Stimulated activated naive B cell treated with anti-CD40 and anti-IgM and Interleukin-4, amounts not matched to agents 10 μg/mL and 1 μg/mL and 100 μg/mL, for 72 hours (primary cell): ENCODE results near the gene DTD2.

ENCODE experiments used
- ATAC-seq, 2 donors: fragments of 150-1000 bp; cut with Tn5 transposase; replicated peaks; 2 replicates each; pipeline ENCODE4 v1.10.0; 2021; ENCODE audit warnings: moderate library complexity in 1 of 2
- DNase-seq: peaks from one replicate; pipeline ENCODE4 v3.0.0; 2021
- H3K27ac Mint-ChIP-seq: one replicate; pipeline ENCODE4 v1.8.0; 2022; ENCODE audit warnings: mild to moderate bottlenecking, mixed read lengths
- H3K27me3 Mint-ChIP-seq, 2 donors: one replicate each; pipeline ENCODE4 v1.8.0; 2022; ENCODE audit warnings: mixed read lengths in 2 of 2
- H3K36me3 Mint-ChIP-seq, 2 donors: one replicate each; pipeline ENCODE4 v1.8.0; 2022; ENCODE audit warnings: mixed read lengths in 2 of 2, mild to moderate bottlenecking in 1 of 2
- H3K4me1 Mint-ChIP-seq, 2 donors: one replicate each; pipeline ENCODE4 v1.8.0; 2022; ENCODE audit warnings: mixed read lengths in 2 of 2, mild to moderate bottlenecking in 1 of 2
- H3K4me3 Mint-ChIP-seq, 2 donors: one replicate each; pipeline ENCODE4 v1.8.0; 2022; ENCODE audit warnings: mild to moderate bottlenecking in 2 of 2, mixed read lengths in 2 of 2, moderate library complexity in 1 of 2
- H3K9me3 Mint-ChIP-seq, 2 donors: one replicate each; pipeline ENCODE4 v1.8.0; 2022; ENCODE audit warnings: mixed read lengths in 2 of 2, mild to moderate bottlenecking in 1 of 2

Gene DTD2

DNA sequence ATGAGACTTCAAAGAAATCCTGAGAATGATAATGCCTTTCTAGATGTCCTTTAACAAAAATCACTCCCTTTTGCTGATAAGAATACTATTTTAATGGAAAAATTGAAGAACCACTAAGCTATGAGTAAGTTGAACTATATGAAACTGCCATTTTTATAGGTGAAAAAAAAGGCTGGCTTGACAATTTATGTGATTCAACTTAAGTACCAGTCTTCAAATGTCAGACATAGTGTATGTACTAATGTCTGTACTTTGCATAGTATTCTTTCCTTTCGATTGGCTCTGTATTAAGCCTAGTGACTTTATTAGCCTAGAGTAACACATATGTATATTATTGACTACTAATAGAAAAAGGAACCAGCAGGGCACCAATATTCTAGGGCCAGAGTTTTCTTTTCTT is 48.9 kb downstream of the DTD2 start:
- H3K9me3 Mint-ChIP-seq, result no peaks in the 10 kb centered on the region
- no peak overlapping the region for H3K27ac Mint-ChIP-seq
- peaks cover 5 to 15% of the 10 kb centered on the region in 2 donors for H3K4me1 Mint-ChIP-seq
- H3K27me3 Mint-ChIP-seq, result no peaks in the 10 kb centered on the region
- ATAC-seq (no peak), DNase-seq (no peak)
- H3K4me3 Mint-ChIP-seq, result no peak overlapping the region
- H3K36me3 Mint-ChIP-seq, result peaks cover 2 to 3% of the 10 kb centered on the region in 2 donors

DNA sequence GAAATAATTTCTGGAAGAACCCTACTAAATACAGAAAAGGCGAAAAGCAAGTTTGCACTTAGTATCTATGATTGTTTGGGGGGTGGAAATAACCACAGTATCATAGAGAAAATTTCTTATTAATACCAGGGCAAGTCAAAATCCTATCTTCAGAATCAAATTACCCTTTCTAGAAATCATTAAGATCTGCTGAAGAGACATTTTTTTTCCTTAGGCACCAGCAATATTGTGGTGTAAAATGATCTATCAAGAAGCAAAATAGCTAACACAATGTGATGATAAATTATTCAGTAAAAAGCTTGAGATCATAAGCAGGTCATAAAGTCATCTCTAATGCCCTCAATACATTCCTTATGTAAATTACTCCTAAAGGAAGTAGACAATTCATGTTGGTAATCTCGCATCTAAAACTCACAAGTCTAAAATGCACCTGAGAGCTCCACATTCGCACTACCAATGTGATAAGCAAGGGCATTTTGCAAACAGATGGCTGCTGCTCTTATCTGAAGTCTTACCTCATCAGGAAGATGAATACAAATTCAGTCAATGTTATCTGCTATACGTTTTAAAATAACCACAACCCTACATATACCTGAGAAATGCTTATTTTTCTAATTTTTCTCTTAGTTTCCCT is 51.6 kb downstream of the DTD2 start:
- no peak overlapping the region for H3K27ac Mint-ChIP-seq
- H3K36me3 Mint-ChIP-seq, result peaks cover 6 to 11% of the 10 kb centered on the region in 2 donors
- no peak for DNase-seq
- H3K27me3 Mint-ChIP-seq, result no peaks in the 10 kb centered on the region
- no peak for ATAC-seq
- H3K9me3 Mint-ChIP-seq, result peaks cover 0 to 2% of the 10 kb centered on the region in 2 donors
- no peak overlapping the region for H3K4me3 Mint-ChIP-seq
- peaks cover 6 to 11% of the 10 kb centered on the region in 2 donors for H3K4me1 Mint-ChIP-seq

DNA sequence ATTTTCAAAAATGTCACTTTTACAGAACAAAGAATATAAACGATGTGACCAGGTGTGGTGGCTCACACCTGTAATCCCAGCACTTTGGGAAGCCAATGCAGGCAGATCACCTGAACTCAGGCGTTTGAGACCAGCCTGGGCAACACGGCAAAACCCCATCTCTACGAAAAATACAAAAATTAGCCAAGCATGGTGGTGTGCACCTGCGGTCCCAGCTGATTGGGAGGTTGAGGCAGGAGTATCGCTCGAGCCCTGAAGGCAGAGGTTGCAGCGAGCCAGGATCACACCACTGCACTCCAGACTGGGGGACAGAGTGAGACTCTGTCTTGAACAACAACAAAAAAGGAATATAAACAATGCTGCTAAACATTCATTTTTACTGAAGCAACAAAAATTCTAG is 52.2 kb downstream of the DTD2 start:
- peaks cover 6 to 13% of the 10 kb centered on the region in 2 donors for H3K36me3 Mint-ChIP-seq
- H3K4me1 Mint-ChIP-seq, result peaks cover 3 to 6% of the 10 kb centered on the region in 2 donors
- H3K4me3 Mint-ChIP-seq, result no peak overlapping the region
- DNase-seq (no peak), ATAC-seq (no peak)
- H3K27me3 Mint-ChIP-seq, result no peaks in the 10 kb centered on the region
- H3K27ac Mint-ChIP-seq, result no peak overlapping the region
- H3K9me3 Mint-ChIP-seq, result peaks cover 0 to 2% of the 10 kb centered on the region in 2 donors

DNA sequence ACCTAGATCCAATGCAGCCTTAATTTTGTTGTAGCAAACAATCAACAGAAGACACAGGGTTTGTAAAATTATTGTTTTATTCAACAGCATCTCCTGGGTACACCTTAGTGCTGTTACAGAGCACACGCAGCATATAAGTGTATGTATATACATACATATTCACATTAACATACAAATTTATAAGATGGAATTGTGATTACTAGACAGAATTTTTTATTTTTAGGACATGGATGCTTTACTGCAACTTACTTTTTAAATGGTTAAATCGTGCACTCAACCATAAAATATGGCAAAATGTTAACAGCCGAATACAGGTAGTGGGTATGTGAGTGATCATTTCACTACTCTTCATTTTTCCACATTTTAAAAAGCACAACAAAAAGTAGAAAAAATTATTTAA is 53.6 kb downstream of the DTD2 start:
- H3K36me3 Mint-ChIP-seq, result peaks cover 8 to 16% of the 10 kb centered on the region in 2 donors
- no peaks in the 10 kb centered on the region for H3K27me3 Mint-ChIP-seq
- H3K4me1 Mint-ChIP-seq, result peaks cover 0 to 1% of the 10 kb centered on the region in 2 donors
- H3K9me3 Mint-ChIP-seq, result peaks cover 0 to 2% of the 10 kb centered on the region in 2 donors
- H3K27ac Mint-ChIP-seq, result no peak overlapping the region
- ATAC-seq (no peak), DNase-seq (no peak)
- H3K4me3 Mint-ChIP-seq, result no peak overlapping the region

DNA sequence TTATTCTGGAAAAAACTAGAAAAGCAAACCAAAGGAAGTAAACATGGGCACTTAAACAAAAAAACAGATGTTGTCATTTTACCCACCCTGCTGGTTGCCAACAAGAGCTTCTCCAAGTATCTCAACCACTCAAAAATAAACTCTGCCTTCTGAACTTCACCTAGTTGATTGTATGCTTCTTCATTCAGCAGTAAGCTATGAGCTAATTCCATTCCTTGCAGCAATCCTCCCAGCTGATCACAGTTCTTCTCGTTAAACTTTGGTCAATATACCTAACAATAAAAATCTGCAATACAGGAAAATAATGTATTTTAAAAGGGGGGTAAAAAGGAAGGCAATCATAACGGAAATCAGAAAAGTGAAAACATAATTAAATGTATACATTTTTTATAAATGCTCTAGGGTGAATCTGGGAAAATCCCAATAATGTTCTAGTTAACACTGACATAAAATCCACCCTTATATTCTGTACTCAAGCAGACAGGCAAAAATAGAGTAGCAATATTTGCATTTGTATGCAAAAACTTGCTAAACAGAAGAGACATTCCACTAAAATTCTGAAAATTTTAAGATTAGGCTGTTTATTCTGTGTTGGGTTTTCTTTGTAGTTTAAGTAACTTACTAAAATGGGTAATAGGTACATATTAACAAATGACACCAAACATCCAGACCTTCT is 54.4 kb downstream of the DTD2 start:
- no peaks in the 10 kb centered on the region for H3K27me3 Mint-ChIP-seq
- H3K9me3 Mint-ChIP-seq, result peaks cover 0 to 2% of the 10 kb centered on the region in 2 donors
- H3K4me3 Mint-ChIP-seq, result no peak overlapping the region
- DNase-seq, result no peak
- peaks cover 13 to 24% of the 10 kb centered on the region in 2 donors for H3K36me3 Mint-ChIP-seq
- peaks cover 0 to 1% of the 10 kb centered on the region in 2 donors for H3K4me1 Mint-ChIP-seq
- H3K27ac Mint-ChIP-seq, result peak overlapping the region; percentile 2
- no peak for ATAC-seq

DNA sequence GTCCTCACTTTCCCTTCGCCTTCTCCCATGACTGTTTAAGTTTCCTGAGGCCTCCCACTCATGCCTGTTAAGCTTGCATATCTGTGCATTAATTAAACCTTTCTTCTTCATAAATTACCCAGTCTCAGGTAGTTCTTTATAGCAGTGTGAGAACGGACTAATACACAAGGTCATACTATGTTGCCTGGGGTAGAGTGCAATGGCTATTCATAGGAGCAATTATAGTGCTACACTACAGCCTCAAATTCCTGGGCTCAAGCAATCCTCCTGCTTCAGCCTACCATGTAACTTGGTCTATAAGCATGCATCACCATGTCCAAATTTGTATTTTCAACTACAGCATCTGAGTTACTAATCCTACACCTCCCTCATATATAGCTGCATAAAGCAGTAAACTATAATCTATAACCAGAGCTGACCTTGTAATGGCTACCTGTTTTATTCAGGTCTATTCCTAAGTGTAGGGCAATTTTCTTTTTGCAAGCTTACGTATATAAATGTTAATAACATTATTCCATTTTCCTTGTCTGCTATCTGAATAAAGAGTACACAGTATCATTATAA is 55.9 kb downstream of the DTD2 start:
- Mint-ChIP-seq H3K27ac (no peak overlapping the region), H3K9me3 (peaks cover 0 to 2% of the 10 kb centered on the region in 2 donors), H3K4me1 (peaks cover 0 to 1% of the 10 kb centered on the region in 2 donors), H3K27me3 (no peaks in the 10 kb centered on the region), H3K36me3 (peaks cover 16 to 28% of the 10 kb centered on the region in 2 donors), H3K4me3 (no peak overlapping the region)
- DNase-seq (no peak), ATAC-seq (no peak)

DNA sequence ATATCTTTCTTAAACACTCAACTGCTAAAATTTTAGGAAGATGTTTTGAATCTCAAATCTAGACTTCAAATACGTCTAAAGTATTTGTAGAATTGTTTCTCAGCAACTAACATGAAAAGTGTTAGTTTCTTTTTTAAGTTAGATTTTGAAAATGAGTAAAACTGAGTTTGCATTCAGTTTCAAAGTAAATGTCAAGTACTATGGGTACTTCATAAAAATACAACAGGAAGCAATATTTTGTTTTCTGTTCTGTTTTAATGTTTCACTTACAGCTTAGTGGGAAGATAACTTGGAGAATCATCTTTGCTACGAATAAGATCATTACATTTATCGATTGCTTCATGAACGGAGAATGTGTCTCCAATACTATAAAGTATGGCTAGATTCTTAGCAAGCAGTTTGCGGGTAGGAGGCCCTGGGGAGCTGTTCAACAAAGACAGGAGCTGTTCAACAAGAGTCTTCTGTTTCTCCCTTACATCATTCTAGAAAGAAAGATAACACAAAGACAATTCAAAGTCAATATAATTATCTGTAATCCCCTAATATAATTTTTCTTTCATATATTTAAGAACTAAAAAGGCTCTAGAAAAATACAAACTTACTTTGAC is 57.2 kb downstream of the DTD2 start:
- no peak overlapping the region for H3K4me3 Mint-ChIP-seq

More for the DNA sequence above, 57.2 kb downstream of the DTD2 start:
- H3K4me1 Mint-ChIP-seq, result peaks cover 0 to 1% of the 10 kb centered on the region in 2 donors
- peaks cover 18 to 31% of the 10 kb centered on the region in 2 donors for H3K36me3 Mint-ChIP-seq
- no peaks in the 10 kb centered on the region for H3K27me3 Mint-ChIP-seq
- no peak overlapping the region for H3K27ac Mint-ChIP-seq
- no peak for ATAC-seq
- H3K9me3 Mint-ChIP-seq, result peaks cover 0 to 2% of the 10 kb centered on the region in 2 donors
- DNase-seq, result no peak
